ENCODE results near the gene GORASP2.
"Not testable (repeated sequence)": the region's sequence is repeated elsewhere in the genome, so short reads cannot be mapped to it uniquely, and the experiment has no call there.

Gene GORASP2

GRCh38 chr2:170895023-170895757 is 33.9 kb upstream of the GORASP2 start:
- WGBS, 2 experiments (ENCODE audit: insufficient coverage in 2 of 2): 81 to 100% methylated on average over 1 to 3 of the region's 3 CpGs

GRCh38 chr2:170896622-170897021 is 32.4 kb upstream of the GORASP2 start:
- WGBS, 2 experiments (ENCODE audit: insufficient coverage in 2 of 2): 67 to 100% methylated on average over 1 of the region's 4 CpGs
- Histone ChIP-seq H3K36me3 (ENCODE audit: control insufficient read depth, insufficient read depth, low read length) (no peaks in the 10 kb centered on the region), H3K4me3 (ENCODE audit: extremely low read depth, insufficient read depth, low read length, poor library complexity, severe bottlenecking) (no peak overlapping the region), H3K4me1 (ENCODE audit: control insufficient read depth, insufficient read depth, low read length, poor library complexity, severe bottlenecking) (no peaks in the 10 kb centered on the region), H3K27ac (ENCODE audit: low read depth, low read length, severe bottlenecking) (no peak overlapping the region), H3K9me3 (ENCODE audit: control insufficient read depth, low read length) (no peaks in the 10 kb centered on the region)

More at GRCh38 chr2:170895023-170895757, 33.9 kb upstream of the GORASP2 start:
- no peaks in the 10 kb centered on the region for H3K9me3 ChIP-seq (ENCODE audit: control insufficient read depth, low read length)
- H3K27ac ChIP-seq (ENCODE audit: low read depth, low read length, severe bottlenecking): no peak overlapping the region
- H3K36me3 ChIP-seq (ENCODE audit: control insufficient read depth, insufficient read depth, low read length): no peaks in the 10 kb centered on the region
- no peak overlapping the region for H3K4me3 ChIP-seq (ENCODE audit: extremely low read depth, insufficient read depth, low read length, poor library complexity, severe bottlenecking)
- no peaks in the 10 kb centered on the region for H3K4me1 ChIP-seq (ENCODE audit: control insufficient read depth, insufficient read depth, low read length, poor library complexity, severe bottlenecking)

GRCh38 chr2:170897108-170897507 is 31.9 kb upstream of the GORASP2 start:
- Histone ChIP-seq H3K4me1 (ENCODE audit: control insufficient read depth, insufficient read depth, low read length, poor library complexity, severe bottlenecking) (no peaks in the 10 kb centered on the region), H3K4me3 (ENCODE audit: extremely low read depth, insufficient read depth, low read length, poor library complexity, severe bottlenecking) (no peak overlapping the region), H3K9me3 (ENCODE audit: control insufficient read depth, low read length) (no peaks in the 10 kb centered on the region), H3K27ac (ENCODE audit: low read depth, low read length, severe bottlenecking) (no peak overlapping the region), H3K36me3 (ENCODE audit: control insufficient read depth, insufficient read depth, low read length) (no peaks in the 10 kb centered on the region)
- 86 to 100% methylated on average over 1 to 3 of the region's 6 CpGs for WGBS, 2 experiments (ENCODE audit: insufficient coverage in 2 of 2)

- no peaks in the 10 kb centered on the region for H3K4me1 ChIP-seq (ENCODE audit: control insufficient read depth, insufficient read depth, low read length, poor library complexity, severe bottlenecking)
- no peak overlapping the region for H3K27ac ChIP-seq (ENCODE audit: low read depth, low read length, severe bottlenecking)
- H3K36me3 ChIP-seq (ENCODE audit: control insufficient read depth, insufficient read depth, low read length): no peaks in the 10 kb centered on the region
- H3K4me3 ChIP-seq (ENCODE audit: extremely low read depth, insufficient read depth, low read length, poor library complexity, severe bottlenecking): no peak overlapping the region
- no peaks in the 10 kb centered on the region for H3K9me3 ChIP-seq (ENCODE audit: control insufficient read depth, low read length)
- whole genome bisulfite sequencing, 2 experiments (ENCODE audit: insufficient coverage in 2 of 2): 63 to 83% methylated on average over 4 of the region's 5 CpGs
These were observed 23.2 kb upstream of the GORASP2 start for GRCh38 chr2:170905864-170906263.

- 93% methylated on average over 2 of the region's 5 CpGs for WGBS, 2 experiments (ENCODE audit: insufficient coverage in 2 of 2)
- Histone ChIP-seq H3K4me1 (ENCODE audit: control insufficient read depth, insufficient read depth, low read length, poor library complexity, severe bottlenecking) (no peaks in the 10 kb centered on the region), H3K9me3 (ENCODE audit: control insufficient read depth, low read length) (peaks cover 23% of the 10 kb centered on the region), H3K4me3 (ENCODE audit: extremely low read depth, insufficient read depth, low read length, poor library complexity, severe bottlenecking) (no peak overlapping the region), H3K36me3 (ENCODE audit: control insufficient read depth, insufficient read depth, low read length) (no peaks in the 10 kb centered on the region), H3K27ac (ENCODE audit: low read depth, low read length, severe bottlenecking) (no peak overlapping the region)
These were observed 17.7 kb upstream of the GORASP2 start for GRCh38 chr2:170911314-170911889.

GRCh38 chr2:170914994-170915666 is 13.9 kb upstream of the GORASP2 start:
- peaks cover 43% of the 10 kb centered on the region for H3K9me3 ChIP-seq (ENCODE audit: control insufficient read depth, low read length)
- H3K27ac ChIP-seq (ENCODE audit: low read depth, low read length, severe bottlenecking); H3K4me3 ChIP-seq (ENCODE audit: extremely low read depth, insufficient read depth, low read length, poor library complexity, severe bottlenecking); H3K36me3 ChIP-seq (ENCODE audit: control insufficient read depth, insufficient read depth, low read length); H3K4me1 ChIP-seq (ENCODE audit: control insufficient read depth, insufficient read depth, low read length, poor library complexity, severe bottlenecking): not testable (repeated sequence)
- 82 to 84% methylated on average over 8 to 10 of the region's 17 CpGs for WGBS, 2 experiments (ENCODE audit: insufficient coverage in 2 of 2)

GRCh38 chr2:170917219-170917913 is 11.7 kb upstream of the GORASP2 start:
- H3K27ac ChIP-seq (ENCODE audit: low read depth, low read length, severe bottlenecking): no peak overlapping the region
- no peaks in the 10 kb centered on the region for H3K4me1 ChIP-seq (ENCODE audit: control insufficient read depth, insufficient read depth, low read length, poor library complexity, severe bottlenecking)
- no peak overlapping the region for H3K4me3 ChIP-seq (ENCODE audit: extremely low read depth, insufficient read depth, low read length, poor library complexity, severe bottlenecking)
- WGBS, 2 experiments (ENCODE audit: insufficient coverage in 2 of 2): 92 to 97% methylated on average over 10 to 11 of the region's 11 CpGs
- peaks cover 30% of the 10 kb centered on the region for H3K9me3 ChIP-seq (ENCODE audit: control insufficient read depth, low read length)
- H3K36me3 ChIP-seq (ENCODE audit: control insufficient read depth, insufficient read depth, low read length): no peaks in the 10 kb centered on the region

GRCh38 chr2:170917957-170918356 is 11.1 kb upstream of the GORASP2 start:
- no peak overlapping the region for H3K4me3 ChIP-seq (ENCODE audit: extremely low read depth, insufficient read depth, low read length, poor library complexity, severe bottlenecking)

GRCh38 chr2:170921873-170922272 is 7.2 kb upstream of the GORASP2 start:
- not testable (repeated sequence) for H3K27ac ChIP-seq (ENCODE audit: low read depth, low read length, severe bottlenecking); H3K36me3 ChIP-seq (ENCODE audit: control insufficient read depth, insufficient read depth, low read length); H3K4me1 ChIP-seq (ENCODE audit: control insufficient read depth, insufficient read depth, low read length, poor library complexity, severe bottlenecking); H3K4me3 ChIP-seq (ENCODE audit: extremely low read depth, insufficient read depth, low read length, poor library complexity, severe bottlenecking)
- WGBS, 2 experiments (ENCODE audit: insufficient coverage in 2 of 2): 90% methylated on average over 2 of the region's 2 CpGs; no CpG with 5 or more reads in 1 of the 2 experiments
- H3K9me3 ChIP-seq (ENCODE audit: control insufficient read depth, low read length): peaks cover 41% of the 10 kb centered on the region

More at GRCh38 chr2:170917957-170918356, 11.1 kb upstream of the GORASP2 start:
- Histone ChIP-seq H3K4me1 (ENCODE audit: control insufficient read depth, insufficient read depth, low read length, poor library complexity, severe bottlenecking) (no peaks in the 10 kb centered on the region), H3K36me3 (ENCODE audit: control insufficient read depth, insufficient read depth, low read length) (no peaks in the 10 kb centered on the region), H3K9me3 (ENCODE audit: control insufficient read depth, low read length) (peaks cover 28% of the 10 kb centered on the region), H3K27ac (ENCODE audit: low read depth, low read length, severe bottlenecking) (no peak overlapping the region)
- 81 to 96% methylated on average over 5 of the region's 5 CpGs for WGBS, 2 experiments (ENCODE audit: insufficient coverage in 2 of 2)

GRCh38 chr2:170922634-170923494 is 6.2 kb upstream of the GORASP2 start:
- WGBS, 2 experiments (ENCODE audit: insufficient coverage in 2 of 2): 90 to 95% methylated on average over 3 to 7 of the region's 8 CpGs
- no peak overlapping the region for H3K27ac ChIP-seq (ENCODE audit: low read depth, low read length, severe bottlenecking)
- no peaks in the 10 kb centered on the region for H3K4me1 ChIP-seq (ENCODE audit: control insufficient read depth, insufficient read depth, low read length, poor library complexity, severe bottlenecking)
- H3K9me3 ChIP-seq (ENCODE audit: control insufficient read depth, low read length): peaks cover 34% of the 10 kb centered on the region
- no peaks in the 10 kb centered on the region for H3K36me3 ChIP-seq (ENCODE audit: control insufficient read depth, insufficient read depth, low read length)
- H3K4me3 ChIP-seq (ENCODE audit: extremely low read depth, insufficient read depth, low read length, poor library complexity, severe bottlenecking): no peak overlapping the region

Data from mesodermal cell (in vitro differentiated cells).